SHP77 treated with DMSO at 0.1 percent for 48 hours (cell line): Measurements from ENCODE around the gene RGS14.

ENCODE experiments used
- DNase-seq: peaks from one replicate; lab custom pipeline; 2025; lab: John Stamatoyannopoulos, UW

Gene RGS14

GRCh38 chr5:177378884-177379883, 21.5 kb downstream of the RGS14 start:
- no peak for DNase-seq

- DNase-seq = no peak
Observed at GRCh38 chr5:177380805-177381126, 23.0 kb downstream of the RGS14 start.

DNA sequence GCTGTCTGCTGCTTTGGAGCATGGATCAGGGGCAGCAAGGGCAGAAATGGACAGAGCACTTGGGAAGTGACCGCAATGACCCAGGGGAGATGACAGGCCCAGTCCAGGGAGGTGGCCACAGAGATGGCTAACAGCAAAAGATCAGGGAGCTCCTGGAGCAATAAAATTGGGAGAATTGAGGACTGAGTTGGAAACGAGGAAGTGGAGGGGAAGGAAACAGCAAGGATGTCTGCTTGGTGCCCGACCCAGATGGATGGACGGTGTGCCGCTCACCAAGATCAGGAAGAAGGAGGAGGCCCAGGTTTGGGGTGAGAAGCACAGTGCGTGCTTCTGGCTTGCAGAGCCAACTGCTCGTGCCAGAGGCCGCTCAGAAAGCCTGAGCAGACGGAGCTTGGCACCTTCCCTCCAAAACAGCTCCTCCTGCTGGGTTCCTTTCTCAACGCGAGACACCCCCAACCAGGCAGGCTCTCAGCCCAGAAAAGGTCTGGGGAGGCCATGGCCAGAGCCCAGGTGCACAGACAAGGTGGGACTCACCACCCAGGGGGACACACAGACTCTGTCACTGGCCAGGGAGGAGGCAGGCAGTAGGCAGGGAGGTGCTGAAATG, 24.8 kb downstream of the RGS14 start:
- no peak for DNase-seq

GRCh38 chr5:177383181-177383580, 25.5 kb downstream of the RGS14 start:
- no peak for DNase-seq

DNA sequence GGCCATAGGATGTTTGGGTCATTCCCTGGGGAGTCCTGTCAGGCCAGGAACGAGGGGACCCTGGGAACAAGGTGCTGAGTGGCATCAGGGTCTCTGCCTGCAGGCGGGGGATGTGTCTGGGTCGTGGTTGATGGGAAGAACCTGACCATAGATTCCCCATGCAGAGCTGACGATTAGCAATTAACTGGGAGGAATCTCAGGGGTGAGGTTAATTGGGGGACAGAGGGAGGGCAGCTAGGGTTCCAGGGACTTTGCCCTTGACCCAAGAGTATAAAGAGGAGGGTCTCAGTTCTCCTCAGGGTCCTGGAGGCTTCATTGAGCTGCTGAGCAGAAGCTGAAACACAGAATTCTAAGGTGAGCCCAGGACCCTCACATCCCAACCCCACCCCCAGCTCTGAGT, 26.4 kb downstream of the RGS14 start, which contains the start of gene SLC34A1:
Gene SLC34A1 (plus strand): TSS at position 301 of the 400 bp plus-strand sequence. CDS start 1,308 bp downstream, outside the sequence.
- no peak for DNase-seq

- no peak for DNase-seq
Observed at GRCh38 chr5:177385720-177386119, 28.0 kb downstream of the RGS14 start.

DNA sequence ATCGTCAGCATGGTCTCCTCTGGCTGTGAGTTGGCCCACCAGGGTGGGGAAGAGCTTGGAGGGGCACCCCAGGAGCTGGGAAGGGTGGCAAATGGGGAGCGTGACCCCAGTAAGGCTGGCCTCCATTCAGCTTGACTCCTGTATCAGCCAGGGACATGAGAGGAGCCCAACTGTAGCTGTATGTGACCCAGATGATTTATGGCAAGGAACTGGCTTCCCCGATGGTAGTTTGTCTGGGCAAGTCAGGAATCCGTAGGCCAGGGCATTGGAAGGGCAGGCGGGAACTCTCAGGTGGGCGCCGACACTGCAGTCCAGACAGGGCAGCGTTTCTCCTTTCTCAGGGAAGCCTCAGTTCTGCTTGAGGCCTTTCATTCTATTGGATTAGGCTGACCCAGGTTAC, 28.8 kb downstream of the RGS14 start:
- no peak for DNase-seq

DNA sequence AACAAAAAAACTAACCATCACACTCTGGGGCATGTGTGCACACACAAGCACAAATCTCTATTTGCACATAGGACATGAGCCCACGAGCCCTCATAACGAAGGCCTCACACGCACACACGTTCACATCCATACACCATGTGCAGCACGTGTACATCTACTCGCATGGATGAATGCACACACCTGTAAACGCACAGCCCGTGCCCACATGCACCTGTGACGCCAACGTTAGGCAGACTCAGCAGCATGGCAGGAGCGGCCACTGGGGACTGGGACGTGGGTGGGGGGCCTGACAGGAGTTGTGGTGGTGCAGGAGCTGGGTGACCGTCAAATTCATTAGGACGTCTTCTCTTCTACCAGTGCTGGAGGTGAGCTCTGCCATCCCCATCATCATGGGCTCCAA, 29.7 kb downstream of the RGS14 start:
- no peak for DNase-seq

DNA sequence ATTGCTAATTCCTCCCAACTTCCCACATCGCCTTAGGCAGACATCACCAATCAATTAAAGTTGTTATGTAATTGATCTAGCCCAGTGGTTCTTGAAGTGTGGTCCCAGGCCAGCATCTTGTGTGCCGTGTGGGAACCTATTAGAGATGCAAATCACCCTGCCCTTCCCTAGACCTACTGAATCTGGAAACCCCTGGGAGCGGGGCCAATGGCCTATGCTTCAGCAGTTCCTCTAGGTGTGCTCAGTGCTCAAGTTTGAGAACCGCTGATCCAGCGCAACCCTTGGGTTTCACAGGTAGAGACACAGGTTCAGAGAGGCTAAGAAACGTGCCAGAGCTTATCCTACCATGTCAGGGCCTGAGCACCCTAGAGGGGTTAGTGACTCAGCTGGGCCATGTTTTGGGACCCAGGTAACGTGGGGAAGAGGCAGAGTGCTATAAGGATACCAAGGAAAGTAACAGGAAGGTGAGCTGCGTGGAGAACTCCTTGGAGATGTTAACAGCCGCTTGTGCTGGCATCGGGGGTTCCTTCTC, 30.9 kb downstream of the RGS14 start:
- DNase-seq = no peak

DNA sequence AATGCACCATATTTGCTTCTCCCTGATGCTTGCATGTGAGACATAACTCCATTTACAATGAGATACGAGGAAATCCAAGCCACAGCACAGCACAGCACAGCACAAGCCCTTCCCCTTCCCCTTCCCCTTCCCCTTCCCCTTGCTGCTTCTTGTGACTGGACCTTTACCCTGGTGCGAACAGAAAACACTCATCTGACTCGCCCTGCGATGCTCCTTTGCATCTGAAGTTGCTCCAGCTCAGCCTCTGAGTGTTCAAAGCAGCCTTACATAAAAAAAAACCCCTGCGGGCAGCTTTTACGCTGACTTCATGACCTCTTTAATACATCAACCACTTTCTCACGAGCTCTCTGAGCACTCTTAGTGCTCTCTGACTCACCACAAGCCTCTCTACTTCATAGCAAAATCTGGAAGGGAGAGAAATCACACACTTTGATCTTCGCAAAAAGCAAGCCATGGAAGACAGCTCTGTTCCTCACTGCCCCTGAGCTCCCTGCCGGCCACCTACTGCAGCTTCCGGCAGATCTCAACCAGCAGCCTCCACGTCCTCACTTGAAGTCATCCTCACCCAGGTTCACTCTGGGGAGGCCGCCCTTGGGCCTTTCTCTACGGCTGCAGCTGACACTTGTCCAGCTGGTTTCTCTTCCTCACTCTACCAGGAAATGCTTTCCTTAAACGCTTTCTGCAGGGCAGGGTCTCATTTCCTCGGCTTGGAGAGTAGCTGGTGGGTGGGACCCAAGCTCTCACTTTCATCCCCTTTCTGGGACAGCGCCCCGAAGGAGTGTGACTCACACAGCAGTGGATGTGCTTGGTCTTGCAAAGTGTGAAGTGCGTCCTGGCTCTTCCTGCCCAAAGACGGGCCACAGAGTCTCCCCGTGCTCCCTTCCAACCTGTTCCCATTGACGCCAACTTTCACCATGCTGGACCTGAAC, 31.8 kb downstream of the RGS14 start:
- no peak for DNase-seq

DNA sequence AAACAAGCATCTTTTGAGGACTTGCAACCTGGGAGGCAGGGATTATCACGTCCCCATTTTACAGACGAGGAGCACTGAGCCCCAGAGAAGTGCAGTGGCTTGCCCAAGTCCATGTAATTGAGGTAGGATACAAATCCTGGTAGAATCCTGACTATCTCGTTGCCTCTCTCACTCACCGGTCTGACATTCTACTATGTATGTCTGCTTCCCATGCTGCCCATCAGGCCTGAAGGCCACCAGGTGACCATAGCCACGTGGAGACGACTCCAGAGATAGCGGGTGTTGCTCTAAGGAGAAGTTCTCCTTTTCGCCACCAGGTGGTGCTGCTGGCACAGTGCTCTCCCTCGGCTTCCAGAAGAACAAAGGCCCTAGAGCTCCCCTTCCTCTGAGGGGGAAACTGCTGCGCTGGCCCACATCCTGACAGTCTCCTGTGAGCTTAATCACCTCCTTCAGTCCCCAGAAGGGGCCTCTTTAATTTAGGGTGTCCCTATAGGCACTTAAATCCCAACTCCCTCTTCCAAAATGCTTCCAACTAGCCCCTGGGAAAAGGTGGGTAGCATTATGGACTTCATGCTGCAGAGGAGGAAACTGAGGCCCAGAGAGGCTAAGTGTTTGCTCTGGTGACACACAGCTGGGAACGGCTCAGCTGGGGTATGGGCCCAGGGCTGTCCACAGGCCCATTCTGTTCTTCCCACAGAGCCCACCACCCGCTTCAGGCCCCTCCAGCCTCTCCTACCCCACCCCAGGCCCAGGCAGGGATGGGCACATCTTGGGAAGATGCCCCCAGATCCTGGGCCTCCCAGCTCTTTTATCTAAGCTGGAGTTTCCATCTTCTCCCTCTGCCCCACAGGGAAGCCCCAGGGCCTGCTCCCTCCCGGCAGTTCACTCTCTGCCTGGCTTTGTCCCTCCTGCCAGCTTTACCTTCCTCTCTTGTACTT, 32.9 kb downstream of the RGS14 start:
- peak; percentile 63 for DNase-seq

DNA sequence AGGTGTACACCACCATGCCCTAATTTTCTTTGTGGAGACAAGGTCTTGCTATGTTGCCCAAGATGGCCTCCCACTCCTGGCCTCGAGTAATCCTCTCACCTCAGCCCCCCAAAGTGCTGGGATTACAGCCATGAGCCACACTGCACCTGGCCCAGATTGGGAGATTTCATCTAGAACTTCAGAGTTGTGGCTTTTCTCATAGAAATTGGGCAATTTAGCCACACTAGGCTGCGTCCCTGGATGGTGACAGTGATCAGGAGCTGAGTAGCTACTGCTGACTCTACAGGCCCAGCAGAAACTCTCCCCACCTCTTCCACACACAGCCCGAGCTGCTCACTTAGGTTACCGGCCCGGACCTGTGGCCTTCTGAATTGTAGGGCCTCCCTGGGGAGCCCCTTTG, 35.0 kb downstream of the RGS14 start:
- no peak for DNase-seq

GRCh38 chr5:177393206-177393765, 35.6 kb downstream of the RGS14 start:
- no peak for DNase-seq

GRCh38 chr5:177393990-177394389, 36.3 kb downstream of the RGS14 start:
- no peak for DNase-seq

- DNase-seq = no peak
Observed at GRCh38 chr5:177396078-177396477, 38.4 kb downstream of the RGS14 start.

GRCh38 chr5:177396807-177397206, 39.1 kb downstream of the RGS14 start:
- no peak for DNase-seq

DNA sequence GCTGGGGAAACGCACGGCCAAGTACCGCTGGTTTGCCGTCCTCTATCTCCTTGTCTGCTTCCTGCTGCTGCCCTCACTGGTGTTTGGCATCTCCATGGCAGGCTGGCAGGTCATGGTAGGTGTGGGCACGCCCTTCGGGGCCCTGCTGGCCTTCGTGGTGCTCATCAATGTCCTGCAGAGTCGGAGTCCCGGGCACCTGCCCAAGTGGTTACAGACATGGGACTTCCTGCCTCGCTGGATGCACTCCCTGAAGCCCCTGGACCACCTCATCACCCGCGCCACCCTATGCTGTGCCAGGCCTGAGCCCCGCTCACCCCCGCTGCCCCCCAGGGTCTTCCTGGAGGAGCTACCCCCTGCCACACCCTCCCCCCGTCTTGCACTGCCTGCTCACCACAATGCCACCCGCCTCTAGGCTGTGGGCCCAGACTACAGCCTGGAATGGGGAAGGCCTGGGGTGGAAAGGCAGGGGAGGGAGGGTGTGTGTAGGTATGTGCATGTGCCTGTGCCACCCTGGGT, 40.2 kb downstream of the RGS14 start:
- no peak for DNase-seq

GRCh38 chr5:177399997-177400868, 42.5 kb downstream of the RGS14 start, which contains the start of gene PFN3:
Gene PFN3 (minus strand): TSS chr5:177400661. CDS start chr5:177400576, 85 bp downstream.
- no peak for DNase-seq
